GM21576 (cell line): ENCODE measurements around the gene WDR93.
"Not testable (repeated sequence)": the region's sequence is repeated elsewhere in the genome, so short reads cannot be mapped to it uniquely, and the experiment has no call there.

Experiments used
- ATAC-seq: cut with Tn5 transposase; IDR thresholded peaks from one replicate; pipeline ENCODE4 v1.9.1; 2021; ENCODE audit warnings: mild to moderate bottlenecking, moderate library complexity; ENCODE audit not compliant: unreplicated experiment

Gene WDR93

DNA sequence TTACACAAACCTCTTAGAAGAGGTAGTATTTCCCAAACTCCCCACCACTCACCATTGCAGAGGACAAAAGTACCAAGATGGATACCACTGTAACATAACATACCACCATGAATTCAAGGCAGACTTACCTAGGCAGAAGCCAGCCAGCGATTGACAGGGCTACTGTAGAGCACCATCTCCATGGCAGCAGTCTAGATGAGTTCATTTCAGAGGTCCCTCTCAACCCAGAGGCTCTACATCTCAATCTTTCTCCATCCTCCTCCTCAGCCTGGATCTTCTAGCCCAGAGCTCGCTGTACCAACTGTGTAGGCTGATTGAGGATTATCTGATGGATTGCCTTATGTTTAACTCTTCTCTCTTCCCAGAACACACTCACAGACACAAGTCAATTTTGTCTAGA is 9.5 kb upstream of the WDR93 start:
- no peak for ATAC-seq

GRCh38 chr15:89685995-89686394 is 4.6 kb upstream of the WDR93 start:
- ATAC-seq = no peak

DNA sequence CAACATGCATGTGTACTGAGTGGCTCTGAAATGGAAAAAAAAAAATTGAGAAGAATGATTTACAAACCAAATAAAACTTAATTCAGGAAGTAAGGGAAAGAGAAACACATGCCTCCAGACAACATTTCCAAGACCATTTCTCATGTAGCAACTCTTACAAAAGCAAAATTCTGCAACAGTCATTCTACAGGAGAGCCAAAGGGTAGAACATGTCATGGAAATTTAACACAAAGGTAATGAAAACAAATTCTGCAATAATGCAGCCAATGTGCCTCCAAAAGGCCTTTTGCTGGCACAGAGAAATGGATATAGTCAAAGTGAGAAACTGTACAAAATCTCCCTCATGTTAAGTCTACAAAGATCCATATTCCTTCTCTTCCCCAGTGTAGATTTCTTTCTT is 4.1 kb upstream of the WDR93 start:
- ATAC-seq = no peak

- ATAC-seq = not testable (repeated sequence)
Measured at GRCh38 chr15:89689930-89690275, 708 bp upstream of the WDR93 start.

- no peak for ATAC-seq
Measured at GRCh38 chr15:89693091-89693490, 2.5 kb downstream of the WDR93 start.

- ATAC-seq = no peak
Measured at GRCh38 chr15:89693696-89694095, 3.1 kb downstream of the WDR93 start.

GRCh38 chr15:89695198-89695597 is 4.6 kb downstream of the WDR93 start:
- ATAC-seq = no peak

DNA sequence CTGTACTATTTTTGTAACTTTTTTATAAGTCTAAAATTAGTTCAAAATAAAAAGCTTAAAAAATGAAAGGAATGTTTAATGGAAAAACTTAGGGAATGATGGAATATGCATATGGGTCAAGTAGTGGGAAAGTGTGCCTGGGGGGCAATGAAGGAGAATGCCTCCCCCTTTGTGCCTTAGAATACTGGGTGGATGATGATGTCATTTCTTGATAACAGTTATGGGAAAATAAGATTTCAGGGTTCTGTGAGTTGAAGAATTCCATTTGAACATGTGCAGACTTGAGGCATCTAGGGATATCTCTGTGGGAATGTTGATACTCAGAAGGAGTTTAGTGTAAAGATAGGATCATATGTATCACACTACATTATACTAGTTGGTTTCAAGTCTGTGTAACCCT is 13.8 kb downstream of the WDR93 start:
- ATAC-seq = no peak

- ATAC-seq = no peak
Measured at GRCh38 chr15:89707577-89707976, 17.0 kb downstream of the WDR93 start.

DNA sequence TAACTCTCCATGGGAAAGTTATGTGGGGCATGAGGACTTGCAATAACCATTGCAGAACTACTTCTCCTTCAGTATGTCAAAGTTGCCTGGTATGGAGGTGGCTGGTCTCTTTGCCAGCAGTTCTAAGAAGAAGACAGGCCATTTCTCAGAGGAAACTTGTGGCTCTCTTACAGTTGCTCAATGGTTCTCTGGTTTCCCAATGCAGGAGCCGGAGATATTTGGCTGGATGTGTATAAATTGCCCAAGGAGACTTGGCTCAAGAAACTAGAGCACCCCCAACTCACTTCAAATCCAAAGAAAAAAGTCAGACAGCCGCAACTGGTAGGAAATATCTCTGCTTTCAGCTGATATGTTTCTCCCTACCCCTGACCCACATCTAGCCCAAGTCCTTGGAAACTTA is 24.2 kb downstream of the WDR93 start:
- ATAC-seq = no peak

DNA sequence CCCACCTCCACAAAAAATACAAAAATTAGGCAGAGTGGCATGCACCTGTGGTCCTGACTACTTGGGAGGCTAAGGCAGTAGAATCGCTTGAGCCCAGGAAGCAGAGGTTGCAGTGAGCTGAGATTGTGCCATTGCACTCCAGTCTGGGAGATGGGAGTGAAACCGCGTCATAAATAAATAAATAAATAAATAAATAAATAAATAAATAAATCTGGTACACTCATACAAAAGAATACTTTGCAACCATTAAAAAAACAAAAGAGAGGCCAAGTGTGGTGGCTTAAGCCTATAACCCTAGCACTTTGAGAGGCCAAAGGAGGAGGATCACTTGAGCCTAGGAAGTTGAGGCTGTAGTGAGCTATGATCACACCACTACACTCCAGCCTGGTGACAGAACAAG is 32.4 kb downstream of the WDR93 start:
- no peak for ATAC-seq

- ATAC-seq = no peak
Measured at GRCh38 chr15:89724621-89725020, 34.0 kb downstream of the WDR93 start.

DNA sequence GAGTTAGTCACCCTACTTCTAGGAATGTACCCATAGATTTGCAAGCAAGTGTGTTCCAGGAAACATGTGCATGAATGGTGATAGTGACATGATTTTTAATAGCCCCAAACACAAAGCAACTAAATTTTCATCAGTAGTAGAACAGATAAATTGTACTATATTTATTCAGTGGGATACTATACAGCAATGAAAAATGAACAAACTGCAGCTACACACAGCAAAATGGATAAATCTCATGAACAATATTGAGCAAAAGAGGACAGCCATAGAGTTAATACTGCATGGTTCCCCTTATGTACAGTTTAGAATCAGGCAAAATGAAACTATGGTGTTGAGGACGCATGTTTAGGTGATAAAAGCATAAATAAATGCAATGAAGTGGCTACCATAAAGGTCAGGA is 34.5 kb downstream of the WDR93 start:
- ATAC-seq = no peak

DNA sequence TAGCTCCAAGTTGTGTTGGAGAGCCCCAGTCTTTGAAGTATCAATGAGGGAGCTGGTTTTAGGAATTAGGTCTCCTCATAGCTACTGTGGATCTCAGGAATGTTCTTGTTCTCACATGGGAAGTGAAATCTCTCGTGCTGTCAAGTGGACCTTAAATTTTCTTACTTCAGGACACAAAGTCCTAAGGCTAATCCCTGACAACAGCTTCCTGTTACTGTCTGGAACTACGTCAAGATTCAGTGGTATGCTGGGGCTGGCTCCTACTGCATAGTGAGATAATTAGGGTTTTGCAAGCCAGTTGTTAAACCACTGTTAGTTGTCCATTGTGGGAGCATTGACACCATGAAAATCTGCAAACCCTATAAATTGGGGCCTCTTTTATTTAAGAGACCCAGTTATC is 37.6 kb downstream of the WDR93 start:
- ATAC-seq = no peak

- ATAC-seq = no peak
Measured at GRCh38 chr15:89731275-89731674, 40.7 kb downstream of the WDR93 start.

DNA sequence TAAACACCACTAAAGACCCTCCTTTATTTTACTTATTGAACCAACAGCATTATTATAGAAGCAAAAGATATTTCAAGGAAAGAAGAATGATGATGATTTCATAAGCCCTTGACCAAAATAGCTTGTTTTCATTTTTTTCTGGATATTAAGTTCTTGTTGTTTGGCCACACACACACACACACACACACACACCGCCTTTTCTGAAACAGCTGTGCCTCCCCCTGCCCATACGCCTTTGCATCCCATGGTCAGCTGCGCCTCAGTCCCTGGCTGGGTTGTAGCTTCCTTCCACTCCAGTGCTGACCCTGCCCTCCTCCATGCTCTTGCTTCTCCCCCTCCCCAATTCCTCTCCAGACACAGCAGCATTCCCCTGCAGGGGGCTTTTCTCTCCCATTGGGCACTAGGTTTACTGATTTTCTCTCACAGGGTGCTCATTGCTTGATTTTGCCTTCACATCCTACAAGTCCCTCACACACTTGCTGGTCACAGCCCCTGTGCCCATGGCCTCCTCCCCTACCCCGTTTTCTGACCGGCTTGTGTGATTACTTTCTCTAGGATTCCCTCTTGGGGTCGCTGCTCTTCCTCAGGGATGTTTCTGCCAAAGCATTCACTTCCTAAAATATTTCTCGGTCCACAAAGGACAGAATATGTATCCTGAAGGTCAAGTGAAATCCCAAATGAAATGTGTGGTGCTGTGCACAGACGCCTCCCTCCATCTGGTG is 42.0 kb downstream of the WDR93 start:
- no peak for ATAC-seq

DNA sequence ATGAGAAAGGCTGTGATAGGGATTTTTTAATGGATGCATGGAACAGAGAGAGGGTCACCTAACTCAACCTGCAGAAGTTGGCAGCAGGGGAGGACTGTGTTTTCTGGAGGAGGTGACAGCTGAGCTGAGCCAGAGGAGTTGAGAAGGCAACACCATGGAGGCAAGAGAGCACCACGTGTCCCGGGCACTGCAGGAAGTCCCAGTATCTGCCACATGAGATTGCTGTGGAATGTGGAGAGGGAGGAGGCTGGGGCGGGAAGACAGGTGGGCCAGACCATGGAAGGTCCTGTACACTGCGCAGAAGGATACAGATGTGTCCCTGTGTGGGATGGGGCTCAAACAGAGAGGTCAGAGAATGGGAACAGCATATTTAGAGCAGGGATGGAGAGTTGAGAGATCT is 45.2 kb downstream of the WDR93 start:
- ATAC-seq = no peak

GRCh38 chr15:89740137-89740536 is 49.5 kb downstream of the WDR93 start:
- no peak for ATAC-seq

DNA sequence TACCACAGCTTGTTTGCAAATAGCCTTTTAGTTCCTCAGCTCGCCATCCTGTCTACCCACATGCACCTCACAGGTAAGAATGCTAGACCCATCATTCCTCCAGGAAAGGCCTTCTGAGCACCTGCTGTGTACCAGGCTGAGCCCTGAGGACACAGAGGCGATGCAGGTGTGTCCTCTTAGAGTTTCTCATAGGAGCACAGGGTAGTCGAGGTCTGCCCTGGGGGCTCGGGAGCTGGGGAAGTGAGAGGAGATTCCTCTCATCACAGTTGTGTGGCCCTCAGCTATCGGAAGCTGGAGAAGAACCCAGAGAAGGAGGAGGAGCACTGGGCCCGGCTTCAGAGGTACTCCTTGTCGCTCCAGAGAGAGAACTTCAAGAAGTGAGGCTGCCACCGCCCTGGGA is 52.4 kb downstream of the WDR93 start:
- ATAC-seq = no peak

- ATAC-seq = no peak
Measured at GRCh38 chr15:89743594-89743993, 53.0 kb downstream of the WDR93 start.

GRCh38 chr15:89745131-89745530 is 54.5 kb downstream of the WDR93 start:
- ATAC-seq = no peak

DNA sequence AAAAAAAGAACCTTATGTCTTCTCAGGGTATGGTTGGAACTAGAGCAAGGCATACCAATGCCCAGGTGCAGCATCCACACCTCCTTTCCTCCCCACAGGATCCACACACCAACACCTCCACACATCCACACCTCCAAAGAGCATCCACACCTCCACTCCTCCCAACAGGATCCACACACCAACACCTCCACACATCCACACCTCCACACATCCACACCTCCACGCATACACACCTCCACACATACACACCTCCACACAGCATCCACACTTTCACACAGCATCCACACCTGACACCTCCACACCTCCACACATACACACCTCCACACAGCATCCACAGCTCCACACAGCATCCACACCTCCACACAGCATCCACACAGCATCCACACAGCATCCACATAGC is 55.2 kb downstream of the WDR93 start:
- no peak for ATAC-seq

DNA sequence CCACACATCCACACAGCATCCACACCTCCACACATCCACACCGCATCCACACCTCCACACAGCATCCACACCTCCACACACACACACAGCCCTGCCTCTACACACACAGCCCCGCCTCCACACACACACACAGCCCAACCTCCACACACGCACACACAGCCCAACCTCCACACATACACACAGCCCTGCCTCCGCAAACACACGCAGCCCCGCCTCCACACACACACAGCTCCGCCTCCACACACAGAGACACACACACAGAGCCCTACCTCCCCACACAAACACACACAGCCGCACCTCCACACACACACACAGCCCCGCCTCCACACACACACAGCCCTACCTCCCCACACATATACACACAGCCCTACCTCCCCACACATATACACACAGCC is 55.8 kb downstream of the WDR93 start:
- no peak for ATAC-seq
